K562 (cell line): ENCODE results near the gene MYL6B. TPM values are rescaled to one million over a fixed set of nuclear protein-coding genes. Genes with fewer than 3 reads are reported as not detected.
A peak's percentile ranks its signal among the peaks of the same experiment; 100 is the strongest.

Experiments used
- CTBP1 ChIP-seq: fragments of 450-650 bp; IDR thresholded peaks from 2 replicates; pipeline ENCODE4 v1.6.1; 2016; ENCODE audit warnings: borderline replicate concordance
- EGR1 ChIP-seq: fragments of 450-650 bp; conservative IDR thresholded peaks from 2 replicates; pipeline ENCODE4 v1.6.1; 2017; ENCODE audit warnings: mild to moderate bottlenecking
- HNRNPLL ChIP-seq: fragments of 200-400 bp; formaldehyde crosslinking; IDR thresholded peaks from 2 replicates; pipeline ENCODE4 v1.6.1; 2017; ENCODE audit warnings: low read length, low read depth, mild to moderate bottlenecking; ENCODE audit not compliant: poor library complexity, severe bottlenecking
- MTA3 ChIP-seq: fragments of 450-650 bp; formaldehyde crosslinking; IDR thresholded peaks from 2 replicates; pipeline ENCODE4 v1.6.1; 2017; ENCODE audit warnings: mild to moderate bottlenecking, borderline replicate concordance
- MXI1 ChIP-seq: IDR thresholded peaks from 2 replicates; pipeline ENCODE4 v1.6.1; 2011; ENCODE audit warnings: low read depth, mild to moderate bottlenecking, improper control_type of control experiment, low read length
- NFE2 ChIP-seq: IDR thresholded peaks from 2 replicates; pipeline ENCODE4 v1.6.1; 2014; ENCODE audit warnings: antibody characterized with exemption, low read depth
- NUFIP1 ChIP-seq: fragments of 450-650 bp; IDR thresholded peaks from 2 replicates; pipeline ENCODE4 v1.6.1; 2018; ENCODE audit not compliant: partially characterized antibody
- PHF8 ChIP-seq: fragments of 200-600 bp; sonication (generic); IDR thresholded peaks from 2 replicates; pipeline ENCODE4 v1.6.1; 2012; ENCODE audit warnings: mixed run types, mild to moderate bottlenecking, inconsistent platforms, low read length, moderate library complexity, borderline replicate concordance
- RCOR1 ChIP-seq, 2 experiments: IDR thresholded peaks; 2 replicates each; pipeline ENCODE4 v1.6.1; 2012; ENCODE audit warnings: low read depth in 2 of 2, low read length in 2 of 2, borderline replicate concordance in 1 of 2, improper control_type of control experiment in 1 of 2
- RUNX1 ChIP-seq: sonication (generic); IDR thresholded peaks from 2 replicates; pipeline ENCODE4 v1.6.1; 2016; ENCODE audit warnings: antibody characterized with exemption, low read depth
- SMARCE1 ChIP-seq: fragments of 450-650 bp; IDR thresholded peaks from 2 replicates; pipeline ENCODE4 v1.7.1; 2016; ENCODE audit warnings: mild to moderate bottlenecking
- TAF7 ChIP-seq: fragments of 450-650 bp; IDR thresholded peaks from 2 replicates; pipeline ENCODE4 v1.6.1; 2016; ENCODE audit warnings: missing genetic modification characterization, missing compliant biosample characterization
- XRCC5 ChIP-seq: fragments of 200-400 bp; formaldehyde crosslinking; IDR thresholded peaks from 2 replicates; pipeline ENCODE4 v1.6.1; 2017; ENCODE audit warnings: low read depth, mild to moderate bottlenecking, low read length
- ZNF384 ChIP-seq: IDR thresholded peaks from 2 replicates; pipeline ENCODE4 v1.6.1; 2012; ENCODE audit warnings: low read depth, low read length, improper control_type of control experiment
- polyA plus RNA-seq, 8 experiments: library from polyadenylated mRNA; depleted of rRNA in 4 of 8; stranded (reverse) in 5 of 8; unstranded in 3 of 8; fragments of >200 nt; fragmentation: Nextera tagmentation in 2 of 8; fragmentation: Illumina TruSeq in 1 of 8; extraction: Ambion mirVana in 2 of 8; extraction: Trizol in 1 of 8; gene quantifications; 2 replicates each; pipeline versions ENCODE4 v1.2.1 to v1.2.3, GENCODE V29; 2011 to 2014; ENCODE audit warnings: inconsistent platforms in 1 of 8, missing spikeins in 1 of 8
- total RNA-seq, 7 experiments: library from RNA; depleted of rRNA in 6 of 7; stranded (reverse); fragments of >200 nt in 6 of 7; fragmentation: Illumina TruSeq in 2 of 7; extraction: Trizol in 2 of 7; gene quantifications; 2 replicates each; pipeline versions ENCODE4 v1.2.1 to v1.2.3, GENCODE V29; 2011 to 2021; ENCODE audit warnings: low replicate concordance in 1 of 7
- TF ChIP-seq, protein P1 (sequence below): fragments of 200-800 bp; sonication (Bioruptor generic); IDR thresholded peaks from 2 replicates; pipeline ENCODE4 v1.6.1; 2017; ENCODE audit warnings: missing genetic modification characterization, missing compliant biosample characterization
- TF ChIP-seq, protein P2 (sequence below): IDR thresholded peaks from 2 replicates; pipeline ENCODE4 v1.6.1; 2011; ENCODE audit warnings: borderline replicate concordance, low read depth, mild to moderate bottlenecking, moderate library complexity, low read length; ENCODE audit not compliant: insufficient read depth, poor library complexity, severe bottlenecking
- TF ChIP-seq, protein P3 (sequence below): sonication (generic); formaldehyde crosslinking; IDR thresholded peaks from 2 replicates; pipeline ENCODE4 v1.8.0; 2022; ENCODE audit warnings: mild to moderate bottlenecking, missing genetic modification reagents
- TF ChIP-seq, protein P4 (sequence below): fragments of 450-650 bp; IDR thresholded peaks from 2 replicates; pipeline ENCODE4 v1.6.1; 2016; ENCODE audit warnings: antibody characterized with exemption
- TF ChIP-seq, protein P5 (sequence below): sonication (generic); formaldehyde crosslinking; IDR thresholded peaks from 2 replicates; pipeline ENCODE4 v1.4.0; 2020; ENCODE audit warnings: mild to moderate bottlenecking, missing genetic modification reagents

Gene MYL6B
- total and polyA plus RNA-seq, 9 of the 15 experiments (the other 6 are each of a cell fraction or from before 2014, with no cell fraction given), result 42.8 to 77.3 (median 68.6) TPM

DNA sequence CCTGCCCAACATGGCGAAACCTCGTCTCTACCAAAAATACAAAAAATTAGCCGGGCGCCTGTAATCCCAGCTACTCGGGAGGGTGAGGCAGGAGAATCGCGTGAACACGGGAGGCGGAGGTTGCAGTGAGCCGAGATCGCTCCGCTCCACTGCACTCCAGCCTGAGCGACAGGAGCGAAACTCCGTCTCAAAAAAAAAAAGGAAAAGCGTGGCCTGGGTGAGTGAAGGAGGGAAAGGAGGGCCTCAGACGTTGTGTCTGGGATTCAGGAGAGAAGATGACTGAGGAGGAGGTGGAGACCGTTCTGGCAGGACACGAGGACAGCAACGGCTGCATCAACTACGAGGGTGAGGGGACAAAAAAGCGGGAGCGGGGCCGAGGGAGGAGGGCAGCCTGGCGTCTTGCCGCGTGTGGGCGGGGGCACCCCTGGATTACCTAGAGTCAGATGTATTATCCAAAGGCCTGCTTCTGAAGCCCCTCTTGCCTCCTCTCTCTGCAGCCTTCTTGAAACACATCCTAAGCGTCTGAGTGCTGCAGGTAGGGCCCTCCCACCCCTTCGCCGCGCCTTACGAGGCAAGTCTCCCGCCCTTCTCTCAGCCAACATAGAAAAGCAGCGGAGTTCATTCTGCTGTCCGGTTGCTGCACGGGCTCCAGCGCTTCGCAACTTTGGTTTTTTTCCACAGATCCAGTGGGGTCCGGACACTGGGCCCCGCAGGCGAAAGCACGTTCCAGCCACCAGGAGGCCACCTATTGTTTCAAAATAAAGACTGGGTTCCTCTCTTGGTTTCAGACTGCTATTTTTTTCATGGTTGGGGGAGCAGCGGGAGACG, 5.0 kb downstream of the MYL6B start (continued):
- TF ChIP-seq, protein P1, sequence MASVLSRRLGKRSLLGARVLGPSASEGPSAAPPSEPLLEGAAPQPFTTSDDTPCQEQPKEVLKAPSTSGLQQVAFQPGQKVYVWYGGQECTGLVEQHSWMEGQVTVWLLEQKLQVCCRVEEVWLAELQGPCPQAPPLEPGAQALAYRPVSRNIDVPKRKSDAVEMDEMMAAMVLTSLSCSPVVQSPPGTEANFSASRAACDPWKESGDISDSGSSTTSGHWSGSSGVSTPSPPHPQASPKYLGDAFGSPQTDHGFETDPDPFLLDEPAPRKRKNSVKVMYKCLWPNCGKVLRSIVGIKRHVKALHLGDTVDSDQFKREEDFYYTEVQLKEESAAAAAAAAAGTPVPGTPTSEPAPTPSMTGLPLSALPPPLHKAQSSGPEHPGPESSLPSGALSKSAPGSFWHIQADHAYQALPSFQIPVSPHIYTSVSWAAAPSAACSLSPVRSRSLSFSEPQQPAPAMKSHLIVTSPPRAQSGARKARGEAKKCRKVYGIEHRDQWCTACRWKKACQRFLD, result 0 out of 2 replicates have a peak, but pooled peaks have one; percentile 14
- TF ChIP-seq, protein P2, sequence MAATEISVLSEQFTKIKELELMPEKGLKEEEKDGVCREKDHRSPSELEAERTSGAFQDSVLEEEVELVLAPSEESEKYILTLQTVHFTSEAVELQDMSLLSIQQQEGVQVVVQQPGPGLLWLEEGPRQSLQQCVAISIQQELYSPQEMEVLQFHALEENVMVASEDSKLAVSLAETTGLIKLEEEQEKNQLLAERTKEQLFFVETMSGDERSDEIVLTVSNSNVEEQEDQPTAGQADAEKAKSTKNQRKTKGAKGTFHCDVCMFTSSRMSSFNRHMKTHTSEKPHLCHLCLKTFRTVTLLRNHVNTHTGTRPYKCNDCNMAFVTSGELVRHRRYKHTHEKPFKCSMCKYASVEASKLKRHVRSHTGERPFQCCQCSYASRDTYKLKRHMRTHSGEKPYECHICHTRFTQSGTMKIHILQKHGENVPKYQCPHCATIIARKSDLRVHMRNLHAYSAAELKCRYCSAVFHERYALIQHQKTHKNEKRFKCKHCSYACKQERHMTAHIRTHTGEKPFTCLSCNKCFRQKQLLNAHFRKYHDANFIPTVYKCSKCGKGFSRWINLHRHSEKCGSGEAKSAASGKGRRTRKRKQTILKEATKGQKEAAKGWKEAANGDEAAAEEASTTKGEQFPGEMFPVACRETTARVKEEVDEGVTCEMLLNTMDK, result peak; percentile 77
- TF ChIP-seq TAF7 (tag), result no peak
- TF ChIP-seq XRCC5, result peak; percentile 65; the same call in 1 of the 2 replicates
- TF ChIP-seq, protein P3, sequence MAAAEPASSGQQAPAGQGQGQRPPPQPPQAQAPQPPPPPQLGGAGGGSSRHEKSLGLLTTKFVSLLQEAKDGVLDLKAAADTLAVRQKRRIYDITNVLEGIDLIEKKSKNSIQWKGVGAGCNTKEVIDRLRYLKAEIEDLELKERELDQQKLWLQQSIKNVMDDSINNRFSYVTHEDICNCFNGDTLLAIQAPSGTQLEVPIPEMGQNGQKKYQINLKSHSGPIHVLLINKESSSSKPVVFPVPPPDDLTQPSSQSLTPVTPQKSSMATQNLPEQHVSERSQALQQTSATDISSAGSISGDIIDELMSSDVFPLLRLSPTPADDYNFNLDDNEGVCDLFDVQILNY (CRISPR knock-in tag), result 0 out of 2 replicates have a peak, but pooled peaks have one; percentile 24
- 0 out of 2 replicates have a peak, but pooled peaks have one; percentile 1 for TF ChIP-seq NFE2
- no peak for TF ChIP-seq HNRNPLL
- peak; percentile 29 for TF ChIP-seq NUFIP1
- TF ChIP-seq CTBP1, result 0 out of 2 replicates have a peak, but pooled peaks have one; percentile 37
- TF ChIP-seq, protein P4, sequence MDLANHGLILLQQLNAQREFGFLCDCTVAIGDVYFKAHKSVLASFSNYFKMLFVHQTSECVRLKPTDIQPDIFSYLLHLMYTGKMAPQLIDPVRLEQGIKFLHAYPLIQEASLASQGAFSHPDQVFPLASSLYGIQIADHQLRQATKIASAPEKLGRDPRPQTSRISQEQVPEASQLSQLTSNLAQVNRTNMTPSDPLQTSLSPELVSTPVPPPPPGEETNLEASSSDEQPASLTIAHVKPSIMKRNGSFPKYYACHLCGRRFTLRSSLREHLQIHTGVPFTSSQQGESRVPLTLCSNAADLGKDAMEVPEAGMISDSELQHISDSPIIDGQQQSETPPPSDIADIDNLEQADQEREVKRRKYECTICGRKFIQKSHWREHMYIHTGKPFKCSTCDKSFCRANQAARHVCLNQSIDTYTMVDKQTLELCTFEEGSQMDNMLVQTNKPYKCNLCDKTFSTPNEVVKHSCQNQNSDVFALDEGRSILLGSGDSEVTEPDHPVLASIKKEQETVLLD, result peak; percentile 33; the same call in 1 of the 2 replicates
- TF ChIP-seq, protein P5, sequence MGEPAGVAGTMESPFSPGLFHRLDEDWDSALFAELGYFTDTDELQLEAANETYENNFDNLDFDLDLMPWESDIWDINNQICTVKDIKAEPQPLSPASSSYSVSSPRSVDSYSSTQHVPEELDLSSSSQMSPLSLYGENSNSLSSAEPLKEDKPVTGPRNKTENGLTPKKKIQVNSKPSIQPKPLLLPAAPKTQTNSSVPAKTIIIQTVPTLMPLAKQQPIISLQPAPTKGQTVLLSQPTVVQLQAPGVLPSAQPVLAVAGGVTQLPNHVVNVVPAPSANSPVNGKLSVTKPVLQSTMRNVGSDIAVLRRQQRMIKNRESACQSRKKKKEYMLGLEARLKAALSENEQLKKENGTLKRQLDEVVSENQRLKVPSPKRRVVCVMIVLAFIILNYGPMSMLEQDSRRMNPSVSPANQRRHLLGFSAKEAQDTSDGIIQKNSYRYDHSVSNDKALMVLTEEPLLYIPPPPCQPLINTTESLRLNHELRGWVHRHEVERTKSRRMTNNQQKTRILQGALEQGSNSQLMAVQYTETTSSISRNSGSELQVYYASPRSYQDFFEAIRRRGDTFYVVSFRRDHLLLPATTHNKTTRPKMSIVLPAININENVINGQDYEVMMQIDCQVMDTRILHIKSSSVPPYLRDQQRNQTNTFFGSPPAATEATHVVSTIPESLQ, result 0 out of 2 replicates have a peak, but pooled peaks have one; percentile 58
- TF ChIP-seq MXI1, result no peak
- no peak for TF ChIP-seq RUNX1
- TF ChIP-seq ZNF384, result peak; percentile 95
- peak; percentile 20; the same call in 1 of the 2 replicates for TF ChIP-seq PHF8
- peak; percentile 20; the same call in 1 of the 2 replicates for TF ChIP-seq SMARCE1
- peak in 1 of 2 experiments; percentile 34; a peak in 1 of 4 replicates for TF ChIP-seq RCOR1 (IDR thresholded peaks at IDR 0.05; ENCODE audit: borderline replicate concordance in 1 of 2, low read depth in 2 of 2, low read length in 2 of 2)
- peak; percentile 13; the same call in 1 of the 2 replicates for TF ChIP-seq MTA3
- TF ChIP-seq EGR1, result peak; percentile 47
